GM23338 (cell line): ENCODE measurements around the gene GATAD2B. TPM values are rescaled to one million over a fixed set of nuclear protein-coding genes. Genes with fewer than 3 reads are reported as not detected.

ENCODE experiments used
- ATAC-seq: fragments of 200-7000 bp; cut with Tn5 transposase; 3 replicates; pipeline ENCODE4 v1.9.1; 2020
- DNase-seq: peaks from one replicate; pipeline ENCODE4 v3.0.0-alpha.2; 2015; ENCODE audit warnings: low spot score
- H2AFZ ChIP-seq: fragments of 200-600 bp; sonication (generic); 2 replicates; pipeline ENCODE4 v1.8.0; 2016; ENCODE audit warnings: antibody characterized with exemption, mild to moderate bottlenecking, moderate library complexity
- H3F3A ChIP-seq: fragments of 200-600 bp; sonication (generic); replicated peaks from 2 replicates; pipeline ENCODE4 v1.8.0; 2017; ENCODE audit warnings: antibody characterized with exemption, mixed run types, low read depth
- H3K27ac ChIP-seq: fragments of 200-600 bp; sonication (generic); 2 replicates; pipeline ENCODE4 v1.6.1; 2016; ENCODE audit warnings: low read depth
- H3K27me3 ChIP-seq: fragments of 200-600 bp; sonication (generic); 2 replicates; pipeline ENCODE4 v1.8.0; 2016; ENCODE audit warnings: mild to moderate bottlenecking, mixed run types, moderate library complexity; ENCODE audit not compliant: insufficient read depth
- H3K36me3 ChIP-seq: fragments of 200-600 bp; sonication (generic); 2 replicates; pipeline ENCODE4 v1.8.0; 2016; ENCODE audit warnings: mild to moderate bottlenecking; ENCODE audit not compliant: insufficient read depth
- H3K4me1 ChIP-seq: fragments of 200-600 bp; sonication (generic); 2 replicates; pipeline ENCODE4 v1.8.0; 2016; ENCODE audit warnings: mild to moderate bottlenecking, moderate library complexity; ENCODE audit not compliant: insufficient read depth
- H3K4me2 ChIP-seq: fragments of 200-600 bp; sonication (generic); 2 replicates; pipeline ENCODE4 v1.7.1; 2017; ENCODE audit warnings: mixed run types
- H3K4me3 ChIP-seq: fragments of 200-600 bp; sonication (generic); 2 replicates; pipeline ENCODE4 v1.6.1; 2016; ENCODE audit warnings: mixed run types
- H3K79me2 ChIP-seq: fragments of 200-600 bp; sonication (generic); replicated peaks from 2 replicates; pipeline ENCODE4 v1.8.0; 2017; ENCODE audit warnings: mild to moderate bottlenecking; ENCODE audit not compliant: insufficient read depth
- H3K9me2 ChIP-seq: fragments of 200-600 bp; sonication (generic); 2 replicates; pipeline ENCODE4 v1.8.0; 2017; ENCODE audit not compliant: insufficient read depth
- H4K20me1 ChIP-seq: fragments of 200-600 bp; sonication (generic); replicated peaks from 2 replicates; pipeline ENCODE4 v1.8.0; 2017; ENCODE audit warnings: mild to moderate bottlenecking; ENCODE audit not compliant: insufficient read depth
- H3K27ac Mint-ChIP-seq: 2 replicates; pipeline ENCODE4 v1.8.0; 2020; ENCODE audit warnings: inconsistent platforms, mild to moderate bottlenecking, moderate library complexity, mixed read lengths
- H3K27me3 Mint-ChIP-seq: 3 replicates; pipeline ENCODE4 v1.8.0; 2022; ENCODE audit warnings: low read depth, mild to moderate bottlenecking, moderate library complexity, mixed read lengths, inconsistent platforms; ENCODE audit not compliant: insufficient read depth, poor library complexity
- H3K36me3 Mint-ChIP-seq: 3 replicates; pipeline ENCODE4 v1.8.0; 2021; ENCODE audit warnings: low read depth, mild to moderate bottlenecking, inconsistent platforms, moderate library complexity, mixed read lengths
- H3K4me1 Mint-ChIP-seq: 3 replicates; pipeline ENCODE4 v1.8.0; 2020; ENCODE audit warnings: mild to moderate bottlenecking, inconsistent platforms, mixed read lengths
- H3K4me3 Mint-ChIP-seq: 3 replicates; pipeline ENCODE4 v1.8.0; 2021; ENCODE audit warnings: moderate library complexity, mild to moderate bottlenecking, inconsistent platforms, mixed read lengths
- H3K9me3 Mint-ChIP-seq: 3 replicates; pipeline ENCODE4 v1.8.0; 2020; ENCODE audit warnings: moderate library complexity, mild to moderate bottlenecking, inconsistent platforms, mixed read lengths
- CREB1 ChIP-seq: fragments of 250-450 bp; sonication (Bioruptor Pico); IDR thresholded peaks from 2 replicates; pipeline ENCODE4 v1.5.0; 2020; ENCODE audit warnings: low read depth, mild to moderate bottlenecking, moderate library complexity
- EZH2 ChIP-seq: fragments of 200-600 bp; sonication (generic); IDR thresholded peaks from one replicate; pipeline ENCODE4 v1.8.0; 2017; ENCODE audit warnings: antibody characterized with exemption, mild to moderate bottlenecking, low read depth; ENCODE audit not compliant: unreplicated experiment
- JUNB ChIP-seq: IDR thresholded peaks from one replicate; pipeline ENCODE4 v1.6.1; 2016; ENCODE audit warnings: antibody characterized with exemption; ENCODE audit not compliant: unreplicated experiment
- POLR2AphosphoS5 ChIP-seq: IDR thresholded peaks from 2 replicates; pipeline ENCODE4 v1.6.1; 2016; ENCODE audit warnings: antibody characterized with exemption, low read depth
- REST ChIP-seq: IDR thresholded peaks from one replicate; pipeline ENCODE4 v1.6.1; 2018; ENCODE audit warnings: antibody characterized with exemption; ENCODE audit not compliant: unreplicated experiment
- ZNF331 ChIP-seq: fragments of 250-450 bp; sonication (Bioruptor Pico); IDR thresholded peaks from 2 replicates; pipeline ENCODE4 v1.5.0; 2020; ENCODE audit warnings: low read depth, mild to moderate bottlenecking, moderate library complexity
- ZNF462 ChIP-seq: fragments of 250-450 bp; sonication (Bioruptor Pico); IDR thresholded peaks from 2 replicates; pipeline ENCODE4 v1.5.0; 2020; ENCODE audit warnings: mild to moderate bottlenecking, moderate library complexity
- polyA plus RNA-seq: library from polyadenylated mRNA; unstranded; fragments of >200 nt; fragmentation: Nextera tagmentation; extraction: Ambion mirVana; gene quantifications from 2 replicates; pipeline ENCODE4 v1.2.1, GENCODE V29; 2016
- total RNA-seq: library from RNA; depleted of rRNA; stranded (reverse); fragments of >200 nt; shearing (Covaris generic); gene quantifications from 2 replicates; pipeline ENCODE4 v1.2.3, GENCODE V29; 2014

The GATAD2B gene
- total and polyA plus RNA-seq, 2 experiments from 2014 or later: 5.2 to 17.8 TPM

- ATAC-seq (no peak), DNase-seq (no peak)
- Mint-ChIP-seq H3K27me3 (peaks cover 6% of the 10 kb centered on the region), H3K36me3 (peaks cover 32% of the 10 kb centered on the region), H3K4me1 (peaks cover 12% of the 10 kb centered on the region), H3K9me3 (no peaks in the 10 kb centered on the region), H3K27ac (no peak overlapping the region; the same call in 1 of the 2 replicates), H3K4me3 (no peak overlapping the region)
- Histone ChIP-seq H4K20me1 (no peaks in the 10 kb centered on the region; the same call in 1 of the 2 replicates), H3K9me2 (no peaks in the 10 kb centered on the region), H3F3A (peaks cover 4% of the 10 kb centered on the region; the same call in 1 of the 2 replicates), H3K27me3 (no peaks in the 10 kb centered on the region), H2AFZ (no peak overlapping the region), H3K79me2 (no peaks in the 10 kb centered on the region), H3K4me2 (no peak overlapping the region), H3K27ac (peak overlapping the region; percentile 72), H3K36me3 (peaks cover 11% of the 10 kb centered on the region), H3K4me1 (peaks cover 7% of the 10 kb centered on the region; the same call in 1 of the 2 replicates), H3K4me3 (no peak overlapping the region)
- TF ChIP-seq REST (no peak), ZNF331 (CRISPR knock-in tag) (no peak), CREB1 (no peak), ZNF462 (CRISPR knock-in tag) (no peak), JUNB (no peak), POLR2AphosphoS5 (no peak), EZH2 (no peak)
Observed at GRCh38 chr1:153805886-153806719, 116.7 kb downstream of the GATAD2B start.
